HEK293 (cell line): ENCODE measurements around the gene GPX3.

Source experiments
- CTCF ChIA-PET: fragments of 350-600 bp; formaldehyde crosslinking; extraction: SDS; loops from one replicate; lab custom pipeline; 2021; ENCODE audit warnings: antibody characterized with exemption; lab: Yijun Ruan, JAX
- POLR2A ChIA-PET: fragments of 300-600 bp; formaldehyde crosslinking; extraction: SDS; loops from one replicate; lab custom pipeline; 2020; ENCODE audit warnings: antibody characterized with exemption, inconsistent platforms; lab: Yijun Ruan, JAX
- H3K27ac ChIP-seq: fragments of 200-500 bp; sonication (Bioruptor generic); 2 replicates; pipeline ENCODE4 v1.5.1; 2014; ENCODE audit warnings: low read depth, low read length, control low read depth, inconsistent platforms; ENCODE audit errors: extremely low read depth
- H3K36me3 ChIP-seq, 2 experiments: fragments of 200-500 bp in 1 of 2; sonication (Bioruptor generic) in 1 of 2; 1 replicate in 1 of 2; 2 replicates in 1 of 2; pipeline ENCODE4 v1.5.1; 2014 to 2017; ENCODE audit warnings: inconsistent platforms in 2 of 2, low read length in 2 of 2; ENCODE audit not compliant: control insufficient read depth in 2 of 2, insufficient read depth in 1 of 2
- H3K4me1 ChIP-seq: fragments of 200-500 bp; sonication (Bioruptor generic); 2 replicates; pipeline ENCODE4 v1.5.1; 2014; ENCODE audit warnings: mild to moderate bottlenecking, low read length, inconsistent platforms; ENCODE audit not compliant: control insufficient read depth, insufficient read depth
- H3K4me3 ChIP-seq: 2 replicates; pipeline ENCODE4 v1.5.1; 2011; ENCODE audit warnings: low read depth, mild to moderate bottlenecking, control low read depth, low read length, moderate library complexity
- H3K9me3 ChIP-seq: fragments of 200-500 bp; sonication (Bioruptor generic); 2 replicates; pipeline ENCODE4 v1.5.1; 2014; ENCODE audit warnings: low read depth, low read length, inconsistent platforms; ENCODE audit not compliant: control insufficient read depth, insufficient read depth
- CTCF ChIP-seq: fragments of 450-650 bp; formaldehyde crosslinking; IDR thresholded peaks from 2 replicates; pipeline ENCODE4 v1.5.1; 2016; ENCODE audit warnings: missing biosample characterization, missing genetic modification characterization
- GLIS1 ChIP-seq: fragments of 450-650 bp; formaldehyde crosslinking; IDR thresholded peaks from 2 replicates; pipeline ENCODE4 v1.5.1; 2016; ENCODE audit warnings: missing biosample characterization, missing genetic modification characterization
- MEIS1 ChIP-seq: sonication (generic); formaldehyde crosslinking; IDR thresholded peaks from 2 replicates; pipeline ENCODE4 v1.8.1; 2022; ENCODE audit warnings: missing genetic modification reagents, mild to moderate bottlenecking, borderline replicate concordance
- PRDM1 ChIP-seq: fragments of 450-650 bp; formaldehyde crosslinking; IDR thresholded peaks from 2 replicates; pipeline ENCODE4; 2016; ENCODE audit warnings: missing biosample characterization, missing genetic modification characterization
- PRDM2 ChIP-seq: fragments of 450-650 bp; formaldehyde crosslinking; IDR thresholded peaks from 2 replicates; pipeline ENCODE4 v1.5.1; 2016; ENCODE audit warnings: missing biosample characterization, missing genetic modification characterization, borderline replicate concordance
- RBAK ChIP-seq: fragments of 450-650 bp; formaldehyde crosslinking; IDR thresholded peaks from 2 replicates; pipeline ENCODE4 v1.5.1; 2016; ENCODE audit warnings: missing biosample characterization, missing genetic modification characterization
- SALL2 ChIP-seq: fragments of 450-650 bp; formaldehyde crosslinking; IDR thresholded peaks from 2 replicates; pipeline ENCODE4 v1.5.0; 2017; ENCODE audit warnings: missing biosample characterization, mild to moderate bottlenecking, missing genetic modification characterization, borderline replicate concordance
- WT1 ChIP-seq: fragments of 450-650 bp; formaldehyde crosslinking; IDR thresholded peaks from 2 replicates; pipeline ENCODE4 v1.5.1; 2016; ENCODE audit warnings: missing biosample characterization, missing genetic modification characterization
- ZBTB26 ChIP-seq: fragments of 450-650 bp; formaldehyde crosslinking; optimal IDR thresholded peaks from 2 replicates; pipeline ENCODE3; 2016; ENCODE audit warnings: missing biosample characterization, mild to moderate bottlenecking, missing genetic modification characterization
- ZBTB6 ChIP-seq: fragments of 450-650 bp; formaldehyde crosslinking; IDR thresholded peaks from 2 replicates; pipeline ENCODE4 v1.5.1; 2017; ENCODE audit warnings: missing biosample characterization, missing genetic modification characterization
- ZNF146 ChIP-seq: fragments of 450-650 bp; formaldehyde crosslinking; IDR thresholded peaks from 2 replicates; pipeline ENCODE4 v1.5.1; 2016; ENCODE audit warnings: missing biosample characterization, missing genetic modification characterization
- ZNF266 ChIP-seq: fragments of 450-650 bp; formaldehyde crosslinking; IDR thresholded peaks from 2 replicates; pipeline ENCODE4 v1.5.1; 2016; ENCODE audit warnings: missing biosample characterization, missing genetic modification characterization, low read depth
- ZNF341 ChIP-seq: fragments of 450-650 bp; formaldehyde crosslinking; IDR thresholded peaks from 2 replicates; pipeline ENCODE4; 2016; ENCODE audit warnings: low read depth, missing biosample characterization, missing genetic modification characterization
- ZNF354C ChIP-seq: fragments of 450-650 bp; formaldehyde crosslinking; IDR thresholded peaks from 2 replicates; pipeline ENCODE4 v1.5.1; 2016; ENCODE audit warnings: missing biosample characterization, missing genetic modification characterization, low read depth, borderline replicate concordance
- ZNF521 ChIP-seq: fragments of 450-650 bp; formaldehyde crosslinking; IDR thresholded peaks from 2 replicates; pipeline ENCODE4 v1.5.1; 2017; ENCODE audit warnings: missing biosample characterization, mild to moderate bottlenecking, missing genetic modification characterization
- ZNF529 ChIP-seq: fragments of 450-650 bp; formaldehyde crosslinking; IDR thresholded peaks from 2 replicates; pipeline ENCODE4 v1.5.1; 2017; ENCODE audit warnings: missing genetic modification characterization, missing biosample characterization; ENCODE audit not compliant: insufficient replicate concordance
- ZNF544 ChIP-seq: fragments of 450-650 bp; formaldehyde crosslinking; IDR thresholded peaks from 2 replicates; pipeline ENCODE4 v1.5.0; 2017; ENCODE audit warnings: missing biosample characterization, missing genetic modification characterization
- ZNF623 ChIP-seq: fragments of 450-650 bp; formaldehyde crosslinking; IDR thresholded peaks from 2 replicates; pipeline ENCODE4 v1.5.1; 2016; ENCODE audit warnings: missing biosample characterization, missing genetic modification characterization
- ZNF654 ChIP-seq: fragments of 450-650 bp; formaldehyde crosslinking; IDR thresholded peaks from 2 replicates; pipeline ENCODE4 v1.5.1; 2016; ENCODE audit warnings: low read depth, missing biosample characterization, missing genetic modification characterization
- ZNF677 ChIP-seq: fragments of 450-650 bp; IDR thresholded peaks from 2 replicates; pipeline ENCODE4 v1.5.0; 2018; ENCODE audit warnings: missing biosample characterization, mild to moderate bottlenecking, missing genetic modification characterization, moderate library complexity
- ZNF704 ChIP-seq: fragments of 450-650 bp; formaldehyde crosslinking; IDR thresholded peaks from 2 replicates; pipeline ENCODE4 v1.5.1; 2016; ENCODE audit warnings: missing biosample characterization, missing genetic modification characterization
- ZNF76 ChIP-seq: fragments of 450-650 bp; formaldehyde crosslinking; IDR thresholded peaks from 2 replicates; pipeline ENCODE4; 2016; ENCODE audit warnings: low read depth, missing biosample characterization, missing genetic modification characterization, borderline replicate concordance
- ZSCAN23 ChIP-seq: fragments of 450-650 bp; formaldehyde crosslinking; IDR thresholded peaks from 2 replicates; pipeline ENCODE4 v1.5.1; 2016; ENCODE audit warnings: missing biosample characterization, missing genetic modification characterization

GPX3 gene

GRCh38 chr5:151002250-151002649 is 18.1 kb upstream of the GPX3 start:
- Histone ChIP-seq H3K9me3 (no peaks in the 10 kb centered on the region), H3K4me3 (no peak overlapping the region), H3K36me3 (no peaks in the 10 kb centered on the region), H3K4me1 (no peaks in the 10 kb centered on the region), H3K27ac (no peak overlapping the region)
- TF ChIP-seq ZNF654: peak; percentile 55
- no peak for TF ChIP-seq PRDM2 (tag by site-specific recombination)
- TF ChIP-seq PRDM1: no peak
- TF ChIP-seq RBAK (tag by site-specific recombination): no peak
- no peak for TF ChIP-seq MEIS1 (CRISPR knock-in tag)
- TF ChIP-seq ZNF76 (tag by site-specific recombination): no peak
- no peak for TF ChIP-seq SALL2
- ChIA-PET POLR2A (interaction anchor here (0.6 to 1.0 kb wide), 4 partner anchors 42 to 162 kb away, joined by 3 to 5 read pairs (median 3); no protein-coding TSS in a partner anchor), CTCF (interaction anchor here (0.6 to 3.2 kb wide), 17 partner anchors 11 to 382 kb away, joined by 3 to 38 read pairs (median 4); partner anchors contain the start of gene SMIM3)

GRCh38 chr5:151002681-151003502 is 17.5 kb upstream of the GPX3 start:
- H3K27ac ChIP-seq: no peak overlapping the region
- H3K9me3 ChIP-seq: no peaks in the 10 kb centered on the region
- POLR2A ChIA-PET: interaction anchor here (0.6 to 1.0 kb wide), 3 partner anchors 41 to 162 kb away, joined by 3 to 5 read pairs (median 3); no protein-coding TSS in a partner anchor
- no peaks in the 10 kb centered on the region for H3K36me3 ChIP-seq
- CTCF ChIA-PET: interaction anchor here (0.7 to 3.2 kb wide), 11 partner anchors 10 to 381 kb away, joined by 3 to 38 read pairs (median 4); no protein-coding TSS in a partner anchor
- no peak overlapping the region for H3K4me3 ChIP-seq
- no peaks in the 10 kb centered on the region for H3K4me1 ChIP-seq
- no peak for TF ChIP-seq ZNF544 (tag by site-specific recombination)
- no peak for TF ChIP-seq WT1 (tag by site-specific recombination)
- no peak for TF ChIP-seq ZNF704 (tag by site-specific recombination)
- no peak for TF ChIP-seq ZNF341
- no peak for TF ChIP-seq ZSCAN23 (tag by site-specific recombination)
- TF ChIP-seq ZBTB6 (tag by site-specific recombination): no peak
- TF ChIP-seq CTCF (tag by site-specific recombination): no peak
- no peak for TF ChIP-seq GLIS1 (tag by site-specific recombination)
- no peak for TF ChIP-seq ZNF529 (tag by site-specific recombination)
- TF ChIP-seq ZNF521 (tag by site-specific recombination): no peak
- TF ChIP-seq ZNF677: no peak
- TF ChIP-seq ZNF266 (tag by site-specific recombination): no peak
- no peak for TF ChIP-seq ZNF146 (tag by site-specific recombination)
- TF ChIP-seq ZBTB26: no peak
- TF ChIP-seq ZNF623 (tag by site-specific recombination): no peak
- no peak for TF ChIP-seq ZNF354C (tag by site-specific recombination)
